ENCODE results near the gene RAB1B. TPM values are rescaled to one million over a fixed set of nuclear protein-coding genes. Genes with fewer than 3 reads are reported as not detected.
"Not testable (repeated sequence)": the region's sequence is repeated elsewhere in the genome, so short reads cannot be mapped to it uniquely, and the experiment has no call there.

Gene RAB1B
- total RNA-seq, 1 experiment from 2014 or later, result 55.6 TPM

DNA sequence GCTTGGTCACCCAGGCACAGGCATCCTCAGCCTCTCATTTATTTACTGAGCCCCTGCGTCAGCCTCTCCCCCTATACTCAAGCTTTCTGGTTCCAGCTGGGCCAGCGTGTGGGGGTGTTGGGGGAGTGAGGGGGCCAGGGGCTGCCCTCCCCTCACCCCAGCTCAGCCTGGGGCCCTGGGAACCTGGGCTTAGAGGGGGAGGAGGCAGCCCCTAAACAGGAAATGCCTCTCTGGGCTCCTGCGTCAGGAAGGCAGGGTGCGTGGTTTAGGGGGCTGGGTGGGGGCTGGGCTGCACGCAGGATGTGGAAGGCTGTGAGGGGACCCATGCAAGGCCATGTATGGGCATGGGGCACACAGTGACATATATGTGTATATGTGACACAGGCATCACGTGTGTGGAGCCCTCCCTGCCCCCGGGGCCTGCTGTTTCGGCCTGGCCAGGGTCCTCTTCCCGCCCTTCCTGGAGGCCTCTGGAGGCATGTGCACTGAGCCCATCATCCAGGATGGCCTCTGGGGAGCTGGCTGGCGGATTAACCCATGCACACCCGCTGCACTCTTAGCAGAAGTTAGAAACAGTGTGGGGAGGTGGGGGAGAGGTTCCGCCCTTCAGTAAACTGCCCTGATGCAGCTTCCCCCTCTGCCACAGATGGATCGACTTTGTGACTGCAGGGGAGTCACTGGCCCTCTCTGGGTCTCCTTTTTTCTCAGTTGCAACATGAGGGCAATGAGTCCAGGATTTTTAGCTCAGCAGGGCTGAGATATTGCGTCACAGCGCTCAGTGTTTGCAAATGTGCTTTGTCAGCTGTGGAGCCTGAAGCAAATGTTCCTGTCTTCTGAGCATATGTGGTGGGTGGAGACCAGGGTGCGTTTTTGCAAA is 49.5 kb downstream of the RAB1B start:
- DNase-seq (ENCODE audit: extremely low read depth, low read depth), result no peak

DNA sequence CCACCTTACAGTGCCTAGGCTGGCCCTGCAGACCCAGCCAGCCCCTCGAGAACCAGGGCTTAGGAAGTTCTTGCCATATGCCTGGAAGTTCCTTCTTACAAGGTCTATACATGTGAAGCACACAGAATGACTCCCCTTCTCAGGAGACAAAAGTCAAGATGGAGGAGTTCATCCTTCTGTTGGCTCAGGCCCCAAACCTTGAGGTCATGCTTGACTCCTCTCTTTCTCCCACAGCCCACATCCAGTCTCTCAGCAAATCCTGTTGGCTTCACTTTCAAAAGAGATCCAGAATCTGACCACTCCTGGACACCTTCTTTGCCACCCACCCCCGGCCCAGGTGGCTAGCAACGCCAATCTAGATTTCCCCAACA is 50.1 kb downstream of the RAB1B start:
- no peak for DNase-seq (ENCODE audit: extremely low read depth, low read depth)

DNA sequence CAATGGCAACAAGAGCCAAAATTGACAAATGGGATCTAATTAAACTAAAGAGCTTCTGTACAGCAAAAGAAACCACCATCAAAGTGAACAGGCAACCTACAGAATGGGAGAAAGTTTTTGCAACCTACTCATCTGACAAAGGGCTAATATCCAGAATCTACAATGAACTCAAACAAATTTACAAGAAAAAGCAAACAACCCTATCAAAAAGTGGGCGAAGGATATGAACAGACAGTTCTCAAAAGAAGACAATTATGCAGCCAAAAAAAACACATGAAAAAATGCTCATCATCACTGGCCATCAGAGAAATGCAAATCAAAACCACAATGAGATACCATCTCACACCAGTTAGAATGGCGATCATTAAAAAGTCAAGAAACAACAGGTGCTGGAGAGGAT is 51.9 kb downstream of the RAB1B start:
- DNase-seq (ENCODE audit: extremely low read depth, low read depth), result not testable (repeated sequence)

DNA sequence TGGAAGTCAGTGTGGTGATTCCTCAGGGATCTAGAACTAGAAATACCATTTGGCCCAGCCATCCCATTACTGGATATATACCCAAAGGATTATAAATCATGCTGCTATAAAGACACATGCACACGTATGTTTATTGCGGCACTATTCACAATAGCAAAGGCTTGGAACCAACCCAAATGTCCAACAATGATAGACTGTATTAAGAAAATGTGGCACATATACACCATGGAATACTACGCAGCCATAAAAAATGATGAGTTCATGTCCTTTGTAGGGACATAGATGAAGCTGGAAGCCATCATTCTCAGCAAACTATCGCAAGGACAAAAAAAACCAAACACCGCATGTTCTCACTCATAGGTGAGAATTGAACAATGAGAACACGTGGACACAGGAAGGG is 52.3 kb downstream of the RAB1B start:
- DNase-seq (ENCODE audit: extremely low read depth, low read depth), result not testable (repeated sequence)

DNA sequence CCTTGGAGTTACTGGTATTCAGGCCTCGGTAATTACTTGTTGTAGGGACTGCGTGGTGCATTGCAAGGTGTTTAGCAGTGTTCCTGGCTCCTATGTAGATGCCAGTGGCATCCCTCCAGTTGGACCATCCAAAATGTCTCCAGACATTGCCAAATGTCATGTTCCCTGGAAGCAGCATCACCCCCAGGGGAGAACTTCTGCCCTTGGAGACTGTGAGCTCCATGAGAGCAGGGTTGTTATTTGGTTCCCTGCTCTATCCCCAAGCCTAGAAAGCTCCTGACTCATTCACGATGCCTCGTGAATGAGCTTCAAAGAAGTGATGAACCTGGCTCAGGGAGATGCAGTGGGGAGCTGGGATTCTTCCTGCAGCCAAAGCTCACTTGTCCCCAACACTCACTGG is 53.2 kb downstream of the RAB1B start:
- no peak for DNase-seq (ENCODE audit: extremely low read depth, low read depth)

DNA sequence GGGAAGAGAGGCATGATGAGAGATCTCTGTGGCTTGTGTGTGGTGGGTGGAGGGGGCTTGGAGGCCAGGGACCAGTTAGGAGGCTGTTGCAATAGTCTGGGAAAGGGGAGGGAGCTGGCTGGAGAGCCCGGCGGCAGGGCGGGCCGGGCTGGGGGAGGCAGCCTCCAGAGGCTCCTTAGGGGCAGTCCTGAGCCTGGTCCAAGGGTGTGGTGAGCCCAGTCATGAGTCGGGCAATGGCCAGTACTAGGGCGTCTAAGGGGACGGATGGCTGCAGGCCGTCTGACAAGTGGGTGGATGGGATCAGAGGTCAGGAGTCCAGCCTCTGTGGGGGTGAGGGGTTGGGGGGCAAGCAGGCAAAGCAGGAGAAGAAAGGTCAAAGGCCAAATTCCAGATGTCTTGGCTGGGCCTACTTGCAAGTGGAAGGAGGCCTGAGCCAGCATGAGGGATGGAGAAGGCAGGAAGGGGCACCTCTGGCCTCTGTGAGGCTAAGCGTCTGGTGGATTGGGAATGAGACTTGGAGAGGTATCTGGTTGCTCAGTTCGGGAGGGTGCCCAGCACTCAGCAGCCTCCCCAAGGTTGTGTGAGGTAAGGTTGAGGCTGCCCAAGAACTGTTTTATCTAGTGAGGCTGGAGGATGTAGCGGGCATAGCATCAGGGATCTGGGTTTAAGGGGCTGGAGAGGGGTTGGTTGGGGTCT is 54.4 kb downstream of the RAB1B start:
- no peak for DNase-seq (ENCODE audit: extremely low read depth, low read depth)

DNA sequence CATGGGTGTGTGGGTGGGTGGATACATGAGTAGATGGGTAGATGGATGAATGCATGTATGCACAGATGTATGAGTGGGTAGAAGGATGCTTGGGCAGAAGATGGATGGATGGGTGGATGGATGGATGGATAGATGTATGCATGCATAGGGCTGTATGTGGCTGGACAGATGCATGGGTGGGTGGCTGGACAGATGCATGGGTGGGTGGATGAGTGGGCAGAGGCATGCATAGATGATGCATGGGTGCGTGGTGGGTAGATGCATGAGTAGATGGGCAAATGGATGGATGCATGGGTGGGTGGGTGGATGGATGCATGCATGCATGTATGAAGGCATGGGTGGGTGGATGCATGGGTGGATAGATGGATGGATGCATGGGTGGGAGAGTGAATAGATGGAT is 55.2 kb downstream of the RAB1B start:
- no peak for DNase-seq (ENCODE audit: extremely low read depth, low read depth)

DNA sequence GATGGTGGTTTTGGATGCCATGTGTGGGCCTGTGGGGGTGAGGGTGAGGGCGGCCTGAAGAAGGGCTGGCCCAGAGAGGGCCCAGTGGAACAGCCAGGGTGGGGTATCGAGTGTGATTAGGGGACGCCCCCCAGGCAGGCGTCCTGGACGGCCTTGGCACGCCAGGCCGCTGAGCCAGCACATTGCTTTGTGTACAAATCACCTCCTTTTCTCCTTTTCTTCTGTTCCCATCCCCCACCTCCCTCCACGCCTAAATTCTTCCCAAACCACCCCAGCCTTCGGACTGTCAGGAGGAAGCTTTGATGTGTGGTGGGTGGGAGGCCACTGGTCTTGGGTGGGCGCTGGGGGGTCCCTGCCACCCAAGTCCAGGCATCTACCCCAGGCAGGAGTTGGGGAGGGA is 56.2 kb downstream of the RAB1B start:
- DNase-seq (ENCODE audit: extremely low read depth, low read depth), result no peak

DNA sequence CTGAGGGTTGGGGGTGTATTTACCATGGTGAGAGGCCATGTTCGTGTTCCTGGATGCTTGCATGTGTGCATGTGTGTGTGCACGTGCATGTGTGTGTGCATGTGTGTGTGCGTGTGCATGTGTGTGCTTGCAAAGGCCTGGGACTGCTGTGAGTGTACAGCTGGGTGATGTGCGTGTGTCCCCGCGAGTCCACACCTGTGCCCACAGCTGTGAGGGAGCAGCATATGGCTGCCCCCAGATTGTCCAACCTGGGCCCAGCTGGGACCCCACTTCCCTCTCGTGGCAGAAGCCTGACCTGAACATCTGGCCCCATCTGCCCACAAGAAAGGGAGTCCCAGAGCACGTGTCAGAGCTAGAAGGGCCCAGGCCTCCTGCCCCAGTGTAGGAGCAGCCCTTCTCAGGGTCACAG is 56.8 kb downstream of the RAB1B start:
- DNase-seq (ENCODE audit: extremely low read depth, low read depth), result no peak

DNA sequence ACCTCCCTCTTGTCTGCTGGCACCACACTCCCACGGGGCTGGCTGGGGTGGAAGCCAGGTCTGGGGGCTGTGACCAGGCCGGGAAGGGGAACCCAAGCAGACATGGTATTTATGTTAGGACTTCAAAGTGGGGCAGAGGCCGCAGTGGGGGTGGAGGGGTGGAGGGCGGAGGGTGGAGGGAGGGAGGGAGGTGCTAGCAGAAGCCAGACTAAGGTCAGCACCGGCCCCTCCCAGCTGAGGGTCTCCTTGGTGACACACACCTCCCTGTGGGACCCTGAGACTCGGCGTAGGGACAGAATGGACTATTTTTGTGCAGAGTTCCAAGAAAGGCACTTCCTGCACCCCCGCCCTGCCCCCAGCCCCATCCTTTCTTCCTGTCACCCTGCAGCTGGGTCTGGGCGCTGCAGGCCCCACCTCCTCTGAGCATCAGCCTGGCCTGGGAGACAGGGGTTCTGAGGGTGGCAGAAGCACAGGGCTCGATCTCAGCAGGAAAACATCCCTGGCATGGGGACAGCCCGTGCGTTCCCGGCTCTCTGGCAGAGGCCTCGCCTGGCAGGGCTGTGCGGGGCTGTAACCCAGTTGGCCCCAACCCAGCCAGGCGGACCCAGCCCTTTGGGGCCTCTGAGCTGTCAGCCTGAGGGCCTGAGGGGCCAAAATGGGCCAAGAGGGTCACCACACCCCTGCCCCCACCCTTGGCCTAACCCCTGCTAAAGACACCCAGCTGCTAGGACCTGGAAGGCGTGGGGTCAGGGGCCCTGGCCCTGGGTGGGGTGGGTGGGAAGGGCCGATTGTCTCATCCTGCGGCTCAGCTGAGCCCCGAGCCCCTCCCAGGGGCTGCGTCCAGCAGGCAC is 58.0 kb downstream of the RAB1B start:
- no peak for DNase-seq (ENCODE audit: extremely low read depth, low read depth)

Other genes starting within 250 kb of the RAB1B start
- not detected in 2 replicates for gene CATSPER1, start 242.2 kb upstream of the RAB1B start, total RNA-seq (2014; rRNA removed; shearing (Covaris generic))
- not detected in 2 replicates for gene GAL3ST3, start 219.5 kb upstream of the RAB1B start, total RNA-seq (2014; rRNA removed; shearing (Covaris generic))
- gene SF3B2, start 216.3 kb upstream of the RAB1B start, total RNA-seq (2014; rRNA removed; shearing (Covaris generic)), result 91.7 and 101 TPM in 2 replicates
- gene PACS1, start 198.4 kb upstream of the RAB1B start, total RNA-seq (2014; rRNA removed; shearing (Covaris generic)), result 10.3 and 13.9 TPM in 2 replicates
- 17.1 and 17.8 TPM in 2 replicates for gene KLC2, start 10.9 kb upstream of the RAB1B start, total RNA-seq (2014; rRNA removed; shearing (Covaris generic))
- gene CNIH2, start 9.5 kb downstream of the RAB1B start, total RNA-seq (2014; rRNA removed; shearing (Covaris generic)), result 0.20 TPM in 1 of 2 replicates, not detected in the other
- gene YIF1A, start 20.5 kb downstream of the RAB1B start, total RNA-seq (2014; rRNA removed; shearing (Covaris generic)), result 62.5 and 74.1 TPM in 2 replicates
- gene TMEM151A, start 23.3 kb downstream of the RAB1B start, total RNA-seq (2014; rRNA removed; shearing (Covaris generic)), result 0.32 and 0.40 TPM in 2 replicates
- not detected in 2 replicates for gene CD248, start 48.4 kb downstream of the RAB1B start, total RNA-seq (2014; rRNA removed; shearing (Covaris generic))
- gene RIN1, start 67.8 kb downstream of the RAB1B start, total RNA-seq (2014; rRNA removed; shearing (Covaris generic)), result 18.7 and 23.9 TPM in 2 replicates
- 35.3 and 44.2 TPM in 2 replicates for gene BRMS1, start 76.5 kb downstream of the RAB1B start, total RNA-seq (2014; rRNA removed; shearing (Covaris generic))
- 15.0 and 16.9 TPM in 2 replicates for gene B4GAT1, start 79.0 kb downstream of the RAB1B start, total RNA-seq (2014; rRNA removed; shearing (Covaris generic))
- 4.6 and 4.7 TPM in 2 replicates for gene SLC29A2, start 103.1 kb downstream of the RAB1B start, total RNA-seq (2014; rRNA removed; shearing (Covaris generic))
- not detected in 2 replicates for gene NPAS4, start 152.4 kb downstream of the RAB1B start, total RNA-seq (2014; rRNA removed; shearing (Covaris generic))
- gene MRPL11, start 170.2 kb downstream of the RAB1B start, total RNA-seq (2014; rRNA removed; shearing (Covaris generic)), result 66.8 and 90.4 TPM in 2 replicates
- gene PELI3, start 198.3 kb downstream of the RAB1B start, total RNA-seq (2014; rRNA removed; shearing (Covaris generic)), result 2.7 and 3.2 TPM in 2 replicates
- gene DPP3, start 211.8 kb downstream of the RAB1B start, total RNA-seq (2014; rRNA removed; shearing (Covaris generic)), result 30.8 and 31.9 TPM in 2 replicates
- gene BBS1, start 242.0 kb downstream of the RAB1B start, total RNA-seq (2014; rRNA removed; shearing (Covaris generic)), result 13.7 and 16.7 TPM in 2 replicates

All from NCI-H460 (cell line).